GM19438 (cell line): Measurements from ENCODE around the gene MXRA7.

Source experiments
- ATAC-seq: cut with Tn5 transposase; IDR thresholded peaks from one replicate; pipeline ENCODE4 v1.9.1; 2021; ENCODE audit warnings: low read depth; ENCODE audit not compliant: unreplicated experiment

MXRA7 gene

DNA sequence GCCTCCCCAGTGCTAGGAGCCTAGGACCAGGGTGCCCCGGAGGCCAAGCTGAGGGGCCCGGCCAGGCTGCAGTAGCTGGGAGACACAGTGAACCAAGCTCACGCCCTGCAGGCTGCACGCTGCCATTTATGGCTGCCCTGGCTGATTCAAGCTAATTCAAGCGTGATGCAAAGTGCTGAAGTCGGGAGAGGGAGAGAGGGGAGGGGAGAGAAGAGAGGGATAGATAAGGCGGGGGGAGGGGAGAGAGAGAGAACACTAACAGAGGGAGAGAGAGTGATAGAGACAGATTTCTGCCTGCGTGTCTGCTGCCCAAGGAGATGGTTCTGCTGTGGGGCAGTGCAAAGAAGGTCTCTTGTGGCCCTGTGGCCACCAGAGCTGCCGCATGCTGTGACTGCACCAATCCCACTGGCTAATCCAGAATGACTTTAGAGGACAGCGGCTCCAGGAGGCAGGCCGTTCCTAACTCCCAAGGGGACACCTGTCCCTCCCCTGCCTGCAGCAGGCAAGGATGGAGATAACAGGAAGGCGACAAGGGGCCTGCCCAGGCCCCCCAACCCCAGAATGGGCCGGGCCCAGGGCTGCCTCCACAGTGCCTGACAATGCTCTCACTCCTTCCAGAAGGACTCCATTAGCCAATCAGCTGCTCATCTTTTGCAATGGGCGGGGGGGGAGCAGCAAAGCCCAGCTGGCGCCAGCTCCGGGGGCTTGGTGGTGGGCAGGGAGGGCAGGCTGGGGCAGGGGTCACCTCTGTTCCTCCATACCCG lies 12.9 kb downstream of the MXRA7 start:
- no peak for ATAC-seq

DNA sequence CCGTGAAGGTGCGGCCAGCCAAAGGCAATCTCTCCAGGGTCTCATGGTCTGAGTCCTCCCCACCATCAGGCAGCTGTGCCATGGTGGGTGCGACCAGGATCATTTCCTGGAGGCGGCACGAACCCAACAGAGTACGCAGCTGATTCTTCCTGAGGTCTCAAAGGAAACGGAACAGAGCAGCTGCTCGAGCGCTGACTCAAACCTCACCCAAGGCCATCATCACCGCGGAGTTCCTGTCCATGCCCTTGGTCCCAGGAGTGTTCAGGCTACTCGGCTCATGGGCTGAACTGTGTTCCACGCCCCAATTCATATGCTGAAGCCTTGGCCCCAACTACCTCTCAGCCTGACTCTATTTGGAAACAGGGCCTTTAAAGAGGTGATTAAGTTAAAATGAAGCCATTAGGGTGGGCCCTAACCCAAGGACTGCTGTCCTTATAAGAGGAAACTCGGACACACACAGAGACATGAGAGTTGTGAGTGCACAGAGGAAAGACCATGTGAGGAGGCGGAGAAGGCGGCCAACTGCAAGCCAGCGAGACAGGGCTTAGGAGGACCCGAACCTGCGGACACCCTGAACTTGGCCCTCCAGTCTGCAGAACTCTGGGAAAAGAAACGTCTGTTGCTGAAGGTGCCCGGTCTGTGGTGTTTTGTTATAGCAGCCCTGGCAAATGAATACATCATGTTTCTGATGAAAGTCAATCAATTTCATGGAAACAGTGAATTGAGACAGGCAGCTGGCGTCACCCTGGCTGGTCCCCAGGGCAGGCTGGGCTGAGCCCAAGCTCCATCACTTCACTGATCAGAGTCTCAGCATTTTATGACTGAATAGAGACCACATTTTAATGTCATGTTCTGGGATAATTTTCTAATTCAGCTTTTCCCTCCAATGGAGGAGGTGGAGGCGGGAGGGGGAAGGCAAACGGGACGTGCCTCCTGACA lies 13.7 kb downstream of the MXRA7 start:
- ATAC-seq, result peak; percentile 86

DNA sequence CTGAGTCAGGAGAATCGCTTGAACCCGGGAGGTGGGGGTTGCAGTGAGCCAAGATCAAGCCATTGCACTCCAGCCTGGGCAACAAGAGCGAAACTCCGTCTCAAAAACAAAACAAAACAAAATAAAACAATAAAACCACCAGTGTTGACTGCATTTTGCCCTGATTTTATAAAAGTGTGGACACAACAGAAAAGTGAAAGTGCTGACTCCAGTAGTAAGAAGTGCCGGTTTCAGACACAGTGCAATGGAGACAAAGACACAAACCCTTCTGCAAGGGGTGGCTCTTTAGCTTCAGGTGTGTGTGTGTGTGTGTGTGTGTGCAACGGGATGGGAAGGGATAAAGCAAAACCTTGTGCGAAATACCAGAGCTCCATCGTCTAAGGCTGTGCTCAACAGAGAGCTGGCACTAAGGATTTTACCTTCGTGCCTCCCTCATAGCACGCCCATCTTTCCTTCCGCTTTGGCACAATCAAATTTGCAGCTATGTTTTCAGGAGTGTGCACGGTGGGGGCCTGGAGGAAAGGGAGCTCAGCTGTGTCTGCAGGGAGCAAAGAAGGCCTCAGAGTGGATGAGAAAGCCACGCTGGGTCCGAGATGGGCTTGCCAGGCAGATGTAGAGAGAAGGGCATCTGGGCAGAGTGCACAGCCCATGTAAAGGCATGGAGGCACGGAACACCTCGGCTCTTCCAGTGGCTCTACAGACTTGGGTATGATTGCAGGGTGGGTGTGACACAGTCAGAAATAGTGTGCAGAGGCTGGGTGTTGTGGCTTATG lies 15.5 kb downstream of the MXRA7 start:
- no peak for ATAC-seq

DNA sequence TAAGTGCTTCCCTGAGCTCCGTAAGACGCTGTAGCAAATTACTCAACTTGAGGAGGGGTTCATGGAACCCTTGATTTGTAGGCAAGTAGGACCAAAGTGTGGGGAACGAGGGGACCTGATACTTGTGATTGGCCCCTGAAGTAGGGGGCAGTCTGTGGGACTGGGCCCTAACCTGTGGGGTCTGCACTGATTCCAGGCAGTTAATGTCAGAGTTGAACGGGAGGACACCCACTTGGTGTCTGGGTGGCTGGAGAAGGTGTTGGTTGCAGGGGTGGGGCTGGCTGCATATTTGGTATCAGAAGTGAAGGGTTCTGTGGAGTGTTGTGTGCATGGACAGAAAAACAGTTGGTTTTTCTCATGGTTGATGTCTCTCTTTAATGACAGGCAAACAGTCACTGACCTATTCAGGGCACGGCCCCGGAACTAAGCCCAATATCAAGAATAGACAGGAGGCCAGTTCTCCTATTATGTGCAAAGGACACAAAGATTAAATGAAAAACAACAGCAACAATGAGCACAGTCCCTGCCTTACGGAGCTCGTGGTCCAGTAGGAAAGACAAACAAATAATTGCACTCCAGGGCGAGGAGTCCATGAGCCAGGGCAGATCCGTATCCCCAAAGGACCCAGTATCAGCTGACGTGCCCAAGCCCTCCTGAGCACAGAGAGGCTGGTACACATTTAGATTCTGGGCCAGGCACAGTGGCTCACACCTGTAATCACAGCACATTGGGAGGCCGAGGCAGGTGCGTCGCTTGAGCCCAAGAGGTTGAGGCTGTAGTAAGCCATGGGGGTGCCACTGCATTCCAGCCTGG lies 19.2 kb downstream of the MXRA7 start:
- no peak for ATAC-seq

DNA sequence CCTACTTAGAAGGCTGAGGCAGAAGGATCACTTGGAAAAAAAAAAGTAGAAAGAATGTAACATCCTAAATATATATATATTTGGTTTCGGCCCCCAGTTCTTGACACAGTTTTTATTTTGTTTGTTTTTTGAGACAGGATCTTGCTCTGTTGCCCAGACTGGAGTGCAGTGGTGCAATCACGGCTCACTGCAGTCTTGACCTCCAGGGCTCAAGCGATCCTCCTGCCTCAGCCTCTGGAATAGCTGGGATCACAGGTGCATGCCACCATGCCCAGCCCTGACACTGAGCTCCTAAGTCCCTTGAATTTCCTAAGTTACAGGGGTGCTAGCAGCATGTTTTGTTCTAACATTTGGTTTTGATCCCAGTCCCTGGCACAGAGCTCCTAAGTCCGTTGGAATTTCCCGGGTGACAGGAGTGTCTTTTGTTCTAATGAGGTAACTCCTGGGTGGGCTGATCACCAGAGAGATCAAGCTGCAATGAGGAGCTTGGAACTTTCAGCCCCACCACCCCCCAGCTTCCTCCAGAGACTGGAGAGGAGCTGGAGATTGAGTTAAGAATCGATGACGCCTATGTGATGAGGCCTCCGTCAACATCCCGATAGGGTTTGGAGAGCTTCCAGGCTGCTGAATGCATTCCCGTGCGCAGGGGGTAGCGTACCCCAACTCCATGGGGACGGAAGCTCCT lies 20.0 kb downstream of the MXRA7 start:
- no peak for ATAC-seq

DNA sequence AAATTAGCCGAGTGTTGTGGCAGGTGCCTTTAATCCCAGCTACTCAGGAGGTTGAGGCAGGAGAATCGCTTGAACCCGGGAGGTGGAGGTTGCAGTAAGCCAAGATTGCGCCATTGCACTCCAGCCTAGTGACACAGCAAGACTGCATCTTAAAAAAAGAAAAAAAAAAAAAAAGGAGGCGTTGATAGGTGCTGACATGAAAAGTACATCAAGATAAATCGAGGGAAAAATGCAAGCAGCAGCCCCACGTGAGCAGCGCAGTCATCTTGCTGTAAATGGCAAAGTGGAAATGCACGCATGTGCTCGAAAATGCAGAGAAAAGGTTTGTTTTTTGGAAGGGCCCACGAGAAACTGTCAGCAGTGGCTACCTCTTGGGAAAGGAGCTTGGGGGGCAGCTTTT lies 20.9 kb downstream of the MXRA7 start:
- ATAC-seq, result no peak

DNA sequence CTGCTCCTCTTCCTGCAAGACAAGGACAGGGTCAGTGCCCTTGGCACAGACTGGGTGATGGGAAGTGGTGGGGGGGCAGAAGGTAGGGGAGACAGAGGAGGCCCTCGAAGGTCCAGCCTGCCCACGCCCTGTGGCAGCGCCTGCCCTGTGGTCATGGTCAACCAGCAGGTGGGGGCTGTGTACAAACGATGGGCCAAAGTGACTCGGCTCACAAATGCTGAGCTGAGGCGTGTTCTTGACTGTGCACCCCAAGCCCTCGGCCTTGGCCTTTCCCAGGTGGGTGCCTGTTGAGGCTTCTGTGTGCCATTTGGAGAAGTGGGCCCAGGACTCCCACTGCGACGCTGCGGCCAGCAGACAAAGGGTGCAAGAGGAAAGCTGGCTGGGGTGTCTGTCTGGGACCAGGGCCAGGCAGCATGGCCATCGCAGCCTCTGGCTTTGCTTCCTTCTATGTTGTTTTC lies 22.6 kb downstream of the MXRA7 start:
- ATAC-seq, result no peak

DNA sequence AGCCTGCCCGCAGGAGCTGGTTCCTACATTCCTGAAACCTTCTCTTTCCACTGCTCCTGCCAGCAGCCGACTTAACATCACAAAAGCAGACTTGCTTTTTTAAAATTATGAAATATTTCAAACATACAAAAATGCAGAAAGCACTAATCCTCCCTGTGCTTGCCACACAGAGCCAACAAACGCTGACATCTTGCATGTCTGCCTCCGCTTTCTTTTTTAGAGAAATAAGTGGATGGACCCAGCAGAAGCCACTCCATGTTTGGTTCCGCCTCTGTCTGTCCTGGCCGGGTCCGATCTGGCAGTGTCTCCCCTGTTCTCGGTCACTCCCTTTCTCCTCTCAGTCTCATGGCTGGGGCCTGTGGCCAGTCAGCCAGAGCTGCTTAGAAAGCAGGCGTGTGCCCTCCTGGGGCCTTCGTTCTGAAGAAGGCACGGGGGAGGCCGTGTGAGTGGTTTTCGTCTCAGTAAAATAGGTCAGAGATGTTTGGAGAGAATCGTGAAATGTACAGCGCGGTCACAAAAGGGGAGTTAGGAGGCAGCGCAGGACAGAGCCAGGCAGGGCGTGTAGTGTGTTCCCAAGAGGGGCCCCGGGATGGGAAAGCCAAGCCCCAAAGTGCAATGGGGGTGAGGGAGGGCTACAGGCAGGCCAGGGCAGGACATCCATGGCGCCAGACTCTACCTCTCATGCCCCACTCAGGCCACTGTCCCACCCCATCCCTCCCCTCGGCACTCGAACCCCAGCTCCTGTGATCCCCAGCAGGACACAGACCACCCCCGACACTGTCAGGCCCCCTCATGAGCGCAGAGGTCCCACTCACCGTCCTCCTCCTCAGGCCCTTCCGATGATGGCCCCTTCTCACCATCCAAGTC lies 23.2 kb downstream of the MXRA7 start:
- no peak for ATAC-seq

DNA sequence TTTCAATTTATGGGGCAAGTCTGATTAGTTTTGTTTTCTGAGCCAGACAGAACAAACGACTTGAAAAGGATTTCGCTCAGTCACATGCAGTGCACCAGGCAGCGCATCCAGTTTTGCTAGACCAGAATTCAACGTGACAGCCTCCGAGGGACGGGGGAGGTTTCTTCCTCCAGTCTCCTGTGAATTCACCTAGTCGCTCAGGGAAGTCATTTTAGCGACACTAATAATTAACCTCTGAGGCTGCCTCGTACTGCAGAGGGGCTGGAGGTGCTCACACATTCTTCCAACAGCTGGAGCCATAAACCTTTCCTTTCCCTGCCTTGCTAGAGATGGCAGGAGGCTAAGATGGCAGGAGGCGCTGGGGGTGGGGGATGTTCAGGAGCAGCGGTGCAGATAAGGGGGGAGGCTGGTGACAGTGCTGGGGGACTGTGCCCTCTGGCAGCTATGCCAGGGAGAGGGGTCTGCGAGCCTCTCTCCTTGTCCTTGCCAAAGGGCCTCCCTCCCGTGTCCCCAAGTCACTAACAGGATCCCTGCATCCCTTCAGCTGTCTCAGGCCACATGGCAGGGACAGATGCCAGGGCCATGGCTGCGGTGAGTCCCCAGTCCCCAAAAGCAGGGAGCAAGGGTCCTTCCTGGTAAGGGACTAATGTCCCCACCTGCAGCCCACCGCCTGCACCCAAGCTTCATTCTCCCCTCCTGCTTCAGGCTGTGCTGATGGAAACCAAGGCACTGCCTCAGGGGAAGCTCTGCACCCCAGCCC lies 24.0 kb downstream of the MXRA7 start:
- no peak for ATAC-seq

DNA sequence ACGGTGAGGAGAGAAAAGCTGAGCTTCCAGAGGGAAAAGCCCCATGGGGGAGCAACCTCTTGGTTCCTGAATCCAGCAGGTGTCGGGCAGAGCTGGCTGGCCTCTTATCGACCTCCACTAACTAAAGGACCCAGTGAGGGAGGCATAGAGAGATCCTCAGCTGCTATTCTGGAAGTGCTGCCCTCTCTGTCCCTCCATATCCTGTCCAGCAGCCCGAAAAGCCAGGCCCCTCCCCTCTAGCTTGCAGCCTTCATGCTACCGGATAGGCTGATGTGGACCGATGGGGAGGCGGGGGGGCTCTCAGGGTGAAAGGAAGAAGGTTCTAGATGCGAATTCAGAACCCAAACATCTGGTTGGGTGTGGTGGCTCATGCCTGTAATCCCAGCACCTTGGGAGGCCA lies 24.9 kb downstream of the MXRA7 start:
- no peak for ATAC-seq

DNA sequence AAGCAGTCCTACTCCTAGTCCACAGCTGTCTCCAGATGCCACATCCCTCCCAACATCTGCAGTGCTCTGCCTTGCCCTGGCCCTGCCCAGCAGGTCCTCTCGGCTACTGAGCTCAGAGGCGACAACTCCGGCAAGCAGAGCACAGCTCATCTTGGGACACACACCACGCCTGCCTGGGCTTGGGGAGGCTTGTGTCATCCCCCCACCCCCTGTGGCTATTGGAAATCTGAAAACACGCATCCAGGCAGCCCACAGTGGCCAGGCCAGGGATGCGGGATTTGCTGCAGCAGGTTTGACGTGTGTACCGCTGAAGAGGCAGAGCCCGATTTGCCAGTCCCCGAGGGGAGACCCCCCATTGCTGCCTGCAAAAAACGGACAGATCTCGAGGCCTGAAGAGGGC lies 25.4 kb downstream of the MXRA7 start:
- ATAC-seq, result no peak

DNA sequence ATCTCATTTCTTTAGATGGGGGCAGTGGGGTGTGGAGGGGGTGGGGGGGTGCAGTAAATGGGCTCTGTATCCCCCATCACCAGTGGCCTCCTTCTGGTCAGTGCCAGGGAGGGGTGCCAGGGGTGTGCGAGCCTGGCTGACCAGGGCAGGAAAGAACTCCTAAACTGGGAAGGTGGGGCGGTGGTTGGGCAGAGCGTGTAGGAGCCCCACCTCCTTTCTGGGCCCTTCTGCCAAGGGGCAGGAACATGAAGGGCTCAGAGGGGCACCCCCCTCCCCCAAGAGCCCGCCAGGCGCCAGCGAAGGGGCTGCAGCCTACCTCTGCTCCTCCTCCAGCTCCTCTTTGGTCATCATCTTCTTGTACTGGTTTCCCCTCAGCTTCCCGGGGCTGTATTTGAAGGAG lies 26.0 kb downstream of the MXRA7 start:
- ATAC-seq, result no peak

DNA sequence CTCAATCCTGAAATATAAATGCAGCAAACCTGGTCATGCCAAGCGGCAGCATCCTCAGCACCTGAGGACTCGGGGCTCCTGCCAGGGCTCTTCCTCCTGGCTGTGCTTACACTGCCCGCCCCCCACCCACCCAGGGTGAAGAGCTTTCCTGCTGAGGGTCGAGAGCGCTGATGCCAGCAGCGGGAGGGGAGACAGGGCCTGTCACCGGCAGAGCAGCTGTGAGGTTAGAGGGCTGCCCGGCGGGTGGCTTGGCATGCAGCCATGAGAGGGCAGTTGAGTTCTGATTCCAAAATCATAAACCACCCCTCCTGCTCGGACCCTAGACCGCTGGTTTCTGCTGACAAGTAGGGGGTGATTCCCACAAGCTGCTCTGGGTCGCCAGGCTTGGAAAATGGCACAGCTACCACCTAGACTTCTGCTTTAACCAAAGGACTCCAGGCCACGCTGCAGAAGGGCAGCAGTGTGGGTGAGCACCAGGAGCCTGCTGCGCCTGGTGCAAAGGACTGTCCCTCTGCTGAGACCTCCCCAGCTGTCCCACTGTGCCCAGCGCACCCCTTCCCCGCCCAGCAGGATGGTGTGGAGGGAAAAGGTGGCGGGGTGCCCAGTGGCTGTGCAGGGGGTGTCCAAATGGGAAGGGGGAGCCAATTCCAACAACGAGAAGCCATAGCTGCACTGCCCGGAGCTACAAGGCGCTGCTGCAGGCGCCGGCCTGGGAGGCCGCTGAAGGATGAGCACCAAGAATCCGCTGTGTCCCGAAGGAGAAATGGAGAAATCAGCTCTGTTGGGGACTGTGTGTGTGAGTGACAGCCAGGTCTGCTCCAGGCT lies 26.6 kb downstream of the MXRA7 start:
- no peak for ATAC-seq

DNA sequence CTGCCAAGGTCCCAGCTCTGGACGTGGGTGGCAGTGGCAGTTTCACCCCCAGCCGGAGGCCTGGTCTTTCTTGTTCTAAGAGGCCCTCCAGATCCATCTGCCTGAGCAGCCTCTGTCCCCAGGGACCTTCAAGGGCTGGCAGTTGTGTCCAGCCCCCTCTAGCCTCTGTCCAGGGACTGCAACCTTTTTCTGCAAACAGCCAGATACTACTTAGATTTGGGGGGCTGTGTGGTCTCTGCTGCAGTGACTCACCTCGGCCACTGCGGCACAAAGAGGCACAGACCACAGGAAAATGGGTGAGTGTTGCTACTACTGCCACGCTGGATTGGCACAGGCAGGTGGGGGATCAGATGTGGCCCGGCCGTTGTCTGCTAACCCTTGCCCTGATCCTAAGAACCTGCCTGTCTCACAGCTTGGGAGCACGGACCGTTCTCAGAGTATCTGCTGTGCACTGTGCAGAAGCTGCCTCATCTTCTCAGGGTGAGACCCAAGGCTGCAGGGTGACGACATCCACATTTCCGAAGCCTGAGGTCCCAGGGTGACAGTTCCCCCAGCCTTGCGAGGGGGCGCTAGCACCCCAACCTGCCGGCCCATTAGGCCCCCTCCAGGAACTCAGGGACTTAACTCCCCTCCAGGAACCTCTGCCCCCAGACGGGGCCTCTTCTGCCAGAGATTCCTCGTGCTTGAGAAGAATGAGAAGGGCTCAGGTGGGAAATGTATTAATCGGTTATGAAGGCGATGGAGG lies 27.6 kb downstream of the MXRA7 start:
- ATAC-seq, result no peak

DNA sequence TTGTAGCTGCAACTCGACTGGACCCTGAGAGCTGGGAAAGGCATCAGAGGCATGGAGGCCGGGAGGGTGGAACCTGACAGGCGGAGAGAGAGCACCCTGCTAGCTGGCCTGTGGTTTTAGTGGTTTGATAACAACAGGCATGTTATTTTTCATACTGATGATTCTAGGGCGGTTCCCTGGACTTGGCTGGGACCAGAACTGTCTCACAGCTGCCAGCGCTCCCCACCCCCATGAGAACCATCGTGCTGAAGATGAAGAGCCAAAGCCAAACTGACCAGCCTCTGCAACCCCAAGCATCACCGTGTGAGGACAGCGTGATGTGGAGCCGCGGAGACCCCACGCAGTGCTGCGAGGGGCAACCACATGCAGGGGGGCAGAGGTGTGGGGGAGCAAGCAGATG lies 28.5 kb downstream of the MXRA7 start:
- ATAC-seq, result no peak
